Osteoblast (primary cell): ENCODE results near the gene SLC43A3. TPM values are rescaled to one million over a fixed set of nuclear protein-coding genes. Genes with fewer than 3 reads are reported as not detected.

Source experiments
- DNase-seq: peaks from one replicate; pipeline ENCODE4 v3.0.0; 2011; ENCODE audit warnings: low spot score, mixed read lengths; ENCODE audit not compliant: insufficient read length; ENCODE audit errors: missing footprints
- H2AFZ ChIP-seq: 2 replicates; pipeline ENCODE4 v1.6.0; 2011; ENCODE audit warnings: mild to moderate bottlenecking, low read length
- H3K27ac ChIP-seq: 2 replicates; pipeline ENCODE4 v1.5.1; 2011; ENCODE audit warnings: mild to moderate bottlenecking, low read depth, low read length, moderate library complexity
- H3K27me3 ChIP-seq: 2 replicates; pipeline ENCODE4 v1.6.0; 2012; ENCODE audit warnings: mild to moderate bottlenecking, control low read depth, inconsistent platforms, low read length, moderate library complexity; ENCODE audit not compliant: insufficient read depth
- H3K36me3 ChIP-seq: 2 replicates; pipeline ENCODE4 v1.5.1; 2011; ENCODE audit warnings: mild to moderate bottlenecking, low read length, control low read depth, moderate library complexity; ENCODE audit not compliant: insufficient read depth
- H3K4me1 ChIP-seq: 2 replicates; pipeline ENCODE4 v1.5.1; 2011; ENCODE audit warnings: mild to moderate bottlenecking, low read length, control low read depth, moderate library complexity; ENCODE audit not compliant: insufficient read depth
- H3K4me2 ChIP-seq: 2 replicates; pipeline ENCODE4 v1.6.0; 2011; ENCODE audit warnings: mild to moderate bottlenecking, low read length; ENCODE audit not compliant: insufficient read depth
- H3K4me3 ChIP-seq: fragments of 200-600 bp; sonication (generic); 3 replicates; pipeline ENCODE4 v1.5.1; 2012; ENCODE audit warnings: mild to moderate bottlenecking, low read length, inconsistent platforms; ENCODE audit not compliant: insufficient read depth
- H3K79me2 ChIP-seq: 2 replicates; pipeline ENCODE4 v1.6.0; 2012; ENCODE audit warnings: mild to moderate bottlenecking, low read length, control low read depth, inconsistent platforms; ENCODE audit not compliant: insufficient read depth
- H3K9me3 ChIP-seq: 2 replicates; pipeline ENCODE4 v1.5.1; 2011; ENCODE audit warnings: low read depth, low read length, control low read depth
- H4K20me1 ChIP-seq: 2 replicates; pipeline ENCODE4 v1.6.0; 2012; ENCODE audit warnings: mild to moderate bottlenecking, low read length, control low read depth; ENCODE audit not compliant: insufficient read depth
- total RNA-seq: library from RNA; depleted of rRNA; stranded (reverse); fragments of >200 nt; gene quantifications from 2 replicates; pipeline ENCODE4 v1.2.3, GENCODE V29; 2012
- TF ChIP-seq, protein P1 (sequence below): IDR thresholded peaks from 2 replicates; pipeline ENCODE4 v1.5.1; 2011; ENCODE audit warnings: mild to moderate bottlenecking, low read depth, low read length, moderate library complexity; ENCODE audit errors: extremely low read depth

Gene SLC43A3
- total RNA-seq, 1 donor, result 51.4 TPM

DNA sequence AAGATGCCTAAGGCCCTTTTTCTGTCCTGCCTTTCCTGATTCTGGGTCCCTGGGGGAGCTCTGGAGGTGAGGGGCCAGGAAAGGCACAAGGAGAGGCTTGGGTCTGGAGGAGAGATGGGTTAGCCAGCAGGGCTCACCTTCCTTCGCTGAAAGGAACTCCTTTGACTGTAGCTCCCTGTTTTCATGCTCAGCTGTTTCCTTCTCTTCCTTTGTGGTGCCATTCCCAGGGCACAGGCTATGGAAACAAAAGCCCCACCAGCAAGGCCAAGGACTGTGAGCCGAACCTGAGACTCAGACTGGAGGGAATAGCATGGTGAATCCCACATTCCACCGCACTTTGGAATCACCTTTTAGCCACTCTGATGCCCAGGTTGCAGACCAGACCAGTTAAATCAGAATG is 10.5 kb downstream of the SLC43A3 start:
- H3K27me3 ChIP-seq, result no peaks in the 10 kb centered on the region
- H3K4me2 ChIP-seq, result no peak overlapping the region
- peaks cover 4% of the 10 kb centered on the region for H4K20me1 ChIP-seq
- no peak overlapping the region for H3K4me3 ChIP-seq
- no peak for DNase-seq
- peaks cover 72% of the 10 kb centered on the region for H3K36me3 ChIP-seq
- TF ChIP-seq, protein P1, sequence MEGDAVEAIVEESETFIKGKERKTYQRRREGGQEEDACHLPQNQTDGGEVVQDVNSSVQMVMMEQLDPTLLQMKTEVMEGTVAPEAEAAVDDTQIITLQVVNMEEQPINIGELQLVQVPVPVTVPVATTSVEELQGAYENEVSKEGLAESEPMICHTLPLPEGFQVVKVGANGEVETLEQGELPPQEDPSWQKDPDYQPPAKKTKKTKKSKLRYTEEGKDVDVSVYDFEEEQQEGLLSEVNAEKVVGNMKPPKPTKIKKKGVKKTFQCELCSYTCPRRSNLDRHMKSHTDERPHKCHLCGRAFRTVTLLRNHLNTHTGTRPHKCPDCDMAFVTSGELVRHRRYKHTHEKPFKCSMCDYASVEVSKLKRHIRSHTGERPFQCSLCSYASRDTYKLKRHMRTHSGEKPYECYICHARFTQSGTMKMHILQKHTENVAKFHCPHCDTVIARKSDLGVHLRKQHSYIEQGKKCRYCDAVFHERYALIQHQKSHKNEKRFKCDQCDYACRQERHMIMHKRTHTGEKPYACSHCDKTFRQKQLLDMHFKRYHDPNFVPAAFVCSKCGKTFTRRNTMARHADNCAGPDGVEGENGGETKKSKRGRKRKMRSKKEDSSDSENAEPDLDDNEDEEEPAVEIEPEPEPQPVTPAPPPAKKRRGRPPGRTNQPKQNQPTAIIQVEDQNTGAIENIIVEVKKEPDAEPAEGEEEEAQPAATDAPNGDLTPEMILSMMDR, result no peak
- no peaks in the 10 kb centered on the region for H3K4me1 ChIP-seq
- H3K27ac ChIP-seq, result peak overlapping the region; percentile 23
- H3K9me3 ChIP-seq, result no peaks in the 10 kb centered on the region
- H2AFZ ChIP-seq, result no peak overlapping the region
- peaks cover 4% of the 10 kb centered on the region for H3K79me2 ChIP-seq

DNA sequence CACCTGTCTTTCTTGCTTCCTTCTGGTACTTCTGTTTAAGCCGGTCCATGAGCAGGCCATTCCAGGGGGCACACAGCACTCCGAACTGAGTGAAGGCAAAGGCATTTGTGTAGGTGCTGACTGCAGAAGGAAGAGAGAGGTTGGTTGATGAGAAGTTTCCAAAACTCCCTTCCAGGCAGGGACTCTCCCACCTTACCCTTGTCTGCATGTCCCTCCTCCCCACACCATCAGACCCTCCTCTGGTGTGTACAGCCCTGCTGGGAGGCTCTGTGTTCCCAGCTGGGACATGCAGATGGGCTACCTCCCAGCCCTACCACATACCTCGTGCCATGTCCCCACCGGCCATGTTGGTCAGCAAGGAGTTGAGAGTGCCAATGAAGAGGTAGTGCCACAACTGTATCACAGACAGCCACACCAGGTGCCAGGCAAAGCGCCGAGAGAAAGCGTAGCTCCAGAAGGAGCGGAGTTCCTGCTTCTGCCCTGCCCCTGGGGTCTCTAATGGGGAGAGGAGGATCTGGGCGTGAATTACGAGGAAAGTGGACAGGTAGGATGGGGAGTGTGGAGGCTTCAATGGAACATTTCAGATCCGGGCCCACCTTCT is 12.2 kb downstream of the SLC43A3 start:
- H3K27ac ChIP-seq, result no peak overlapping the region
- DNase-seq, result no peak
- H3K79me2 ChIP-seq, result peaks cover 4% of the 10 kb centered on the region
- H3K9me3 ChIP-seq, result no peaks in the 10 kb centered on the region
- H3K4me1 ChIP-seq, result peaks cover 5% of the 10 kb centered on the region
- TF ChIP-seq, protein P1, result no peak
- H4K20me1 ChIP-seq, result peaks cover 4% of the 10 kb centered on the region
- no peaks in the 10 kb centered on the region for H3K27me3 ChIP-seq
- no peak overlapping the region for H3K4me2 ChIP-seq
- H3K36me3 ChIP-seq, result peaks cover 69% of the 10 kb centered on the region
- H3K4me3 ChIP-seq, result no peak overlapping the region
- H2AFZ ChIP-seq, result no peak overlapping the region

DNA sequence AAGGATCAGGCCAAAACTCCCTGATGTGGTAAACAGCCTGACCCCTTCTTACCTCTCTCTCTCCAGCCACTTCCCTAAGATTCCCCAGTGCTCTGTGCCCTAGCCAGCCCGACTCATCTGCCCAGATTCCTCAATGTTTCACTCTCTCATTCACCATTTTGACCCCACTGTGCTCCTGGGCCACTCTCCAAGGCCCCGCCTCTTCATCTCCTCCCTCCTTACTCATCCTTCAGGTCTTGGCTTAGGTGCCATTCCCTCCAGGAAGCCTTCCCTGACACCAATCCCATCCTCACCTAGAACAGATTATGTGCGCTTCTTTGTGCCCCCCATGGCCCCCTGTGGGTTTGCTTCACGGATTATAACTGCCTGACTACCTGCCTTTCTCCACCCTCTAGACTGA is 13.2 kb downstream of the SLC43A3 start:
- no peak for DNase-seq
- no peaks in the 10 kb centered on the region for H3K27me3 ChIP-seq
- H3K4me1 ChIP-seq, result peaks cover 5% of the 10 kb centered on the region
- H2AFZ ChIP-seq, result no peak overlapping the region
- peaks cover 77% of the 10 kb centered on the region for H3K36me3 ChIP-seq
- H4K20me1 ChIP-seq, result peaks cover 4% of the 10 kb centered on the region
- no peaks in the 10 kb centered on the region for H3K9me3 ChIP-seq
- no peak overlapping the region for H3K4me3 ChIP-seq
- H3K4me2 ChIP-seq, result no peak overlapping the region
- H3K79me2 ChIP-seq, result peaks cover 4% of the 10 kb centered on the region
- TF ChIP-seq, protein P1, result no peak
- H3K27ac ChIP-seq, result no peak overlapping the region

DNA sequence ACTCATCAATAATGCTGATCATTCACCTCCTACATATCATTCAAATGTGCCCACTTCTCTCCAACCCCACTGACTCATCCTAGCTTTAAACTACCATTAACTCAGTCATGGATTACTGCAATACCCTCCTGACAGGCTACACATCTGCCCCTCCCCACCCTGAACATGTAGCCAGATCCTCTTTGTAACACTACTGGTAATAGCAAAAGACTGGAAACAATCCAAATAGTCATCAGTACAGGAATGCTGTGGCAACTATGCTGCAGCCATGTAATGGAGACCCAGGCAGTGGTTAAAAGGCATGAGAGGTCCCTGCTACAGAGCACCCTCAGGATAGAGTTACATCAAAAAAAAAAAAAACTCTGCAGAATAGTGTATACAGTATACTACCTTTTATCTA is 16.6 kb downstream of the SLC43A3 start:
- H3K79me2 ChIP-seq, result peaks cover 4% of the 10 kb centered on the region
- TF ChIP-seq, protein P1, result no peak
- H3K27ac ChIP-seq, result peak overlapping the region; percentile 31
- peaks cover 4% of the 10 kb centered on the region for H4K20me1 ChIP-seq
- H3K9me3 ChIP-seq, result no peaks in the 10 kb centered on the region
- DNase-seq, result no peak
- H3K4me3 ChIP-seq, result no peak overlapping the region
- H3K36me3 ChIP-seq, result peaks cover 63% of the 10 kb centered on the region
- H3K27me3 ChIP-seq, result no peaks in the 10 kb centered on the region
- H3K4me2 ChIP-seq, result no peak overlapping the region
- no peak overlapping the region for H2AFZ ChIP-seq
- H3K4me1 ChIP-seq, result peaks cover 8% of the 10 kb centered on the region
